Midbrain (tissue), 1 donor: ENCODE measurements around the gene WSCD2.

Source experiments
- DNase-seq: peaks from one replicate; lab custom pipeline; 2025; lab: John Stamatoyannopoulos, UW

Gene WSCD2

GRCh38 chr12:108129017-108129812 lies at the start of gene WSCD2:
WSCD2 (plus strand) TSS chr12:108129288; CDS start chr12:108195833, 66,545 bp downstream.
- DNase-seq = peak; percentile 61

GRCh38 chr12:108079721-108080120 lies 49.4 kb upstream of the WSCD2 start:
- no peak for DNase-seq

DNA sequence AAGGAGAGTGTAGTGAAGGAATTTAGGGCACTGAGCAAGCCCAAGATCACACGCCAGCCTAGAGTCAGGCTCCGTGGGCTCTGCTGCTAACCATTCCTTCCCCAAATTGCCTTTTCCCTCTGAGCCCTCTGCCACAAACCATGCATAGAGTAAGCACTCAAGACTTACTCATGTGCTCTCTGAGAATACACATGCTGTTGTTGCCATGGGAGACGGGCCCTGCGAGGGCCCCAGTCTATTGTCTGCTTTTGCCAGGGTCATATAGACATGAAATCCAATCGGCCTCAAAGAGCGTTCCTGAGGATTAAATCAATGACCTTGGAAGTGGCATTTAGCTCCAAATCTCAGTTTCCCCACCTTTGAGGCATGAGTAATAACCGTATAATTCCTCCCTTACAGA lies 48.7 kb upstream of the WSCD2 start:
- DNase-seq = no peak

- no peak for DNase-seq
Measured at GRCh38 chr12:108082485-108082884, 46.6 kb upstream of the WSCD2 start.

DNA sequence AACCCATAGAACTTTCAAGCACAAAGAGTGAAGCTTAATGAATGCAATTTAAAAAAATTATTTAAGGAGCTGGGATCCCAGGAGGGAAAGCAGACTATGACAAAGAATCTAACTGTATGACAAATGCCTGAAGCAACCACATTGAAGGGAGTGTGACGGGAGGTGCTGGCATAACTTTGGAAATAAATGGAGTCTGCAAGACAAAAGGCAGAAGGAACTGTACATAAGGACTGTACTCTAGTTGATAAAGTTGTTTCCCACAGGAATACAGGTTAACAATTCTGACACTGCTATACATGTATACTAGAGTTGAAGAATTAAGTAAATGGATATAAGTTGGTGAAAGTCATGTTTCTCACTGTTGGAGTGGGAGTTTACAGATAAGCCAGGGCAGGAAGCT lies 41.2 kb upstream of the WSCD2 start:
- no peak for DNase-seq

DNA sequence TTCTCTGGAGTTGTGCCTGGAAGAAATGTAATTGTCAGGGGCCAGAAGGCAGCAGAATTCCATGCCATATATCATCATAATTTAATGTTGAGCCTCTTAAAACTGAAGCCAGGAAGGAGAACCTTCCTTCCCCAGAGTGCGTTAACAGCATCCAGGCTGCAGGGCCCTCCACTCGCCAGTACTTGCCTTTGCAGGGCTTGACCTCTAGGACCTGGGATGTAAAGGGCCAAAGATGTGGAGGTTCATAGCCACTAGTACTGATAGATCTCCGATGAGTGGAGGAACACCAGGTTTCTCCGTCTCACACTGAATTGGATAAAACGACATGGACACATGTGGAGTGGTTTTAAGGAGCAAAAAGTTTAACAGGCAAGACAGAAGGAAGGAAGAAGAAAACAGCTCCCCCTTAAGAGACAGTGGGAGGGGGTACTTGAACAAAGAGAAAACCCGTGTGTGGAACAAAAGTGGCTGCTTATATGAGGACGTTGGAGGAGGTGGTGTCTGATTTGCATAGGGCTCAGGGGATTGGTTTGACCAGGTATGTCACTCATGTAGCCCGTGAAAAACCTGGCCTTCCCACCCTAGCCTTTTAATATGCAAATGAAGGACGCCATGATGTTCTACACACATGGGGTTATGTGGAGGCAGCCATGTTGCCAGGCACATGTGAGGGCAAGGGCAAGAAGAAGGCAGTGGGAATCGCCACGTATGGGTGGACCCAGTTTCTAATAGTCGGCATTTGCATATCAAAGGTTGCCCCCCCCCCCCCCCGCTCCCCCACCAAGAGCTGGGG lies 38.8 kb upstream of the WSCD2 start:
- no peak for DNase-seq

DNA sequence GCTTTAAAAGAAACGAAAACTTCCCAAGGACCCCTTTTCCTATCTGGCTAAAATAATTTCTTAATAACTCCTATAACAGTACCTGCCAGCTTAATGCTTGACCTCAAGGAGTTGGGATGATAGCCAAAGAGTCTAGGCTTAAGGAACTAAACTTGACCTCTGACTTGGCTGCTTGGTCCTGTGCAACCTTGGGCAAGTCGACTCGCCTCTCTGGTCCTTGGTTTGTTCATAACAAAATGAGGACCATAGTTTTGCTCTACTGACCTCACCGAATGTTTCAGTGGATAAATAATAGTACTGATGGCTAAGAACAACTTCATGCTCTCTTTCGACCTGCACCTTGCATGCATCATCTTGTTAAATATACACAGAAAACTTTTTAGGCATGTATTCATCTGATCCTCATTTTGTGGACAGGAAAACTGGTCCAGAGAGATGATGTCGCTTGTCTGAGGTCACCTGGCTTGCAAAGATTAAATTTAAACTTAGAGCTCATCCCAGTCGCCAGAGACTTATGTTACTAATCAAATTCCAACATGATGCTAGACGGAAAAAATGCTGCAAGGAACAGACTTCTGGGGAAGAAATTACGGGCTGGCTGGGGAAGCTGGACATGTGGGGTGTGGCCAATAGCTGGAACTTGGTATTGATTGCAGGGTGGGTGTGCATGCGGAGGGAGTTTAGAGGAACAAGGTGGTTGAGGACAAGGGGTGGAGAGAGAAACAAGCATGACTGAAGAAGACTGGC lies 38.0 kb upstream of the WSCD2 start:
- DNase-seq = no peak

DNA sequence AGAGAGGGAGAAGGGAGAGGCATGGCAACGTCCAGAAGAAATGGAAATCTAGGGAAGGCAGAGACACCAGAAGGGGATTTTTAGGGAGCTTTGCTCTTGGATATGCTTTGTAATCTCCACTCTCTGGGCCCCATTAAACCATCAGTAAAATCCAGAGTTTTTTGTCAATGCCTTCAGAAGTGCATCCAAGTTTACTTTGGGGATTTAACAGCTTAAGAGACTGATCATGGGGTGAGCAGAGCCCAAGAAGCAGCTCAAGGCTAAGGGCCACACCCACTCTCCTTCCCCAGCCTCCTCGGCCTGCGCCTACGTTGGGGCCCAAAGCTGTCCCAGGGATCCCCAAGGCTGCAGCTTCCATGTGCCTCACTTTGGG lies 37.4 kb upstream of the WSCD2 start:
- DNase-seq = no peak

- DNase-seq = no peak
Measured at GRCh38 chr12:108093209-108093608, 35.9 kb upstream of the WSCD2 start.

GRCh38 chr12:108094056-108094649 lies 34.9 kb upstream of the WSCD2 start:
- no peak for DNase-seq

DNA sequence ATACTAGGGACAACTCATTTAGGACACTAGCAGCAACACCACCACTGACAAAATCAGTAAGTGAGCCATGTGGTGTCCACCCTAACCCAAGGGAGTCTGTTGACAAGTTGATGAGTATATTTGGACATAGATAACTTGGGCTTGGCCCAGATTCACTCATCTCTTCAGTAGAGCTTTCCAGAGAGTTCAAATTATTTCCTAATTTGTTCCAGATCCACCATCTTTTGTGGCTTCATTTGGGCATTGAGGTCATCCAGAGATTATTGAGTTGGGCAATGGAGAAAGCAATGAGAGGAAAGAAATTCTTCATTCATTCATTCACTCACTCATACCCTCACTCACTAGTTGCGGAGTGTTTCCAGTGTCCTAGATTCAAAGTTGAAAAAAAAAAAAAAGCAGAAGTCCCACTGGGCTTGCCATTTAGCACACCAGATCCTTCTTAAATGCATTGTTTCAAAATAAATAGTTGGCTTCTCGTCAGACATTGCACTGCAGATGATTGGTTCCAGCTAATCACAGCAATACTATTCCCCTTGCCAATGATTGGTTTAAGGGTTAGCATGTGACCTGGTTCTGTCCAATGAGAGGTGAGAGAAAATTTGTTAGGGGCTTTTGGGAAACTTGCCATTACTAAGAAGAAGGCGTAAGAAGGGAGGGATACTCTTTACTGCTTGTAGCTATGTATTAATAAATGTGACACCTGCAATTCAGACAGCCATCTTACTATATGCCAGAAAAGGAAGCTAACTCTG lies 31.8 kb upstream of the WSCD2 start:
- DNase-seq = no peak

- no peak for DNase-seq
Measured at GRCh38 chr12:108098374-108098773, 30.7 kb upstream of the WSCD2 start.

DNA sequence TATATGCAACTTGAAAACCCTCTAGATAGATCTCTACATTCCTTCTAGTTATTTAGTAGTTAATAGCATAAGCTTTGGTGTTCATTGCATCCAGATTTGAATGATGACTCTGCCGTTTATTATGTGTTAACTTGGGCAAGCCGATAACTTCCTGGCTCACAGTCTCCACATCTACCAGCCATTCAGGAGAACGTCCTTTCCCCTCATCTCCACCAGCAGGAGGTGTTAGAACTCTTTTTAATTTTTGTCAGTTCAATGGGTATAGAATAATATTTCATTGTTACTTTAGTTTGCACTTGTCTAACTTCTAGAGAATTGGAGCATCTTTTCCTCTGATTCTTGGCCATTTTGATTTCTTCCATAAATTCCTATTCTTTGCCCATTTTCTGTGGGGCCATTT lies 30.0 kb upstream of the WSCD2 start:
- DNase-seq = no peak

DNA sequence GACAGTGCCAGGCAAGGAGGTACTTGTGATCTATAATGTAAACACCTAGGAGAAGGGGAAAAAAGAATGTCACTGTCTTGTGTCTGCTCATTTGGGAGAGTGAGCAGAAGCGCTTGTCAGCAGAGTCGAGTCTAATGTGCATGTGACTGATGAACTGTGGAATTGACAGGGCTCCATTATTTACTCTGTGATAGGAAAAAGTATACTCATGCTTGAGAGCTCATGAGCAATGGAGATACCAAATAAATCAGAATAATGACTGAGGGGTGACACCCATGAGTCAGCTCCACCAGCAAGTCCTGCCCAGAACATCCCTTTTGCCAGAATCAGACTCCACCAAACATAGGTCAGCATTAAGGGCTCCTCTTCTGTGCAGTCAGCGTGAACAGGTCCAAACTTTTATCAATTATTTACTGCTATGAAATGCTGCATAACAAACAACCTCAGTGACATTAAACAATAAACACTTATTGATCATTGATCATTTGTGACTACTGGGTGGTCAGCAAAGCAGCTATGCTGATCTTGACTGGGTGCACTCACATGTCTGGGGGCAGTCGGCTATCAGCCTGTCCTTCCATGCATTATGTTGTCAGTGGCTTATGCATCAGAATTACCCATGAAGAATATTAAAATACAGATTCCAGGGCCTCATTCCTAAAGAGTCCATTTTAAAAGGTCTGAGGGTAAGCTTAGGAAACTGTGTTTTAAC lies 29.2 kb upstream of the WSCD2 start:
- no peak for DNase-seq

DNA sequence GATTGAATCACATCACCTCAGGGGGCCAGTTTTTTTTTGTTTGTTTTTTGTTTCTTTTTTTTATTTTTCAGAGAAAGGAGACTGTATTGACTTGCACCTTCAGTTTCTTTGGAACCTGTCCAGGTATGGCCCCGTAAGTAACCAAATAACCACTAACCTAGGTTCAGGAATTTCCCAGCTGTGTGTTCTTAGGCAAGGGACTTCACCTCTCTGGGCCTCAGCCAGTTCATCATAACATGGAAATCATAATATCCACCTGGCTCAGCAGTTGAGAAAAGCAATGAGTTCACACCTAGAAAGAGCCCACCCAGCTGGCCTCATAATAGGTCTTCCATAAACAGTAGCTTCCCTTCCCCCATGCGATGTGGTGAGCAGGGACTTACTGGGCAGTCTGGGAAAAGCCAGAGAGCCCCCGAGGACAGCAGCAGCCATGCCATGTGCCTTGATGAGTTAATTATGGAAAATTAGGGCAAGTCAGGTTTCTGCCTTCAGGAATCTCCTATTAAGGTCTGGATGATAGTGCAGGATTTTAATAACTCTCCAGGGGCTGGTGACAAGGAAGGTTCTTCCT lies 27.4 kb upstream of the WSCD2 start:
- DNase-seq = no peak

DNA sequence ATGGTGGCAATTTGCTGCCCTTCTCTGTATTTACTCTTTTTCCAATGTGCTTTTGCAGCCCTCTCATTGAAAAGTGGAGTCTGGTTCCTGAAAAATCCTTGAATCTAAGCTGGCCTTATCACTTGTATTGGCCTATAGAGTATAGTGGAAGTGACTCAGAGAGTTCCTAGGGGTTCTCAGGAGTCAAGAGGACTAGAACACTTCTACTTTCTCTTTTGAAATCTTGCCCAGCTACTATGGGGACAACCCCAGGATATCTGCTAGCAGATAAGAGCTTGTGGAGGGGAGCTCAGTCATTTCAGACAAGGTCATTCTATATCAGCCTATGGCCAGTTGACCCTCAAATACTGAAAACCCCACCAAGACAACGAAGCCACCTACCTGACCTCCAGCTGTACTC lies 26.7 kb upstream of the WSCD2 start:
- no peak for DNase-seq

DNA sequence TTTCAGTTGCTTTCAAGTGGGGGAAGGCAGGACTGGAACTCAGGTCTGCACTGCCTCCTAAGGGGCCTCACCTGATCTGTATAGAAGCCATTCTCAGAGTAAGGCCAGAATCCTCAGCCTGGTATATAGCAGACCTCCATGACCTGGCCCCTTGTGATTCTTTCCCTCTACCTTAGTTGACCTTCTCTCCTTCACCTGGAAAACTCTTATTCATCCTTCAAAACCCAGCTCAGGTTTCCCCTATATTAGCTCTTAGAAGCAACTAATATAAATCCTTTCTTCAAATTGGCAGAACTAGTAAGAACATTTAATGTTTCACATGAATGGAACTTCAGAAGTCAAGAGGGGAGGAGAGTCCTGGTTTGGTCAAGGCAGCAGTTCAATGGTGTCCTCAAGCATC lies 26.0 kb upstream of the WSCD2 start:
- DNase-seq = no peak

- no peak for DNase-seq
Measured at GRCh38 chr12:108103517-108103916, 25.6 kb upstream of the WSCD2 start.

DNA sequence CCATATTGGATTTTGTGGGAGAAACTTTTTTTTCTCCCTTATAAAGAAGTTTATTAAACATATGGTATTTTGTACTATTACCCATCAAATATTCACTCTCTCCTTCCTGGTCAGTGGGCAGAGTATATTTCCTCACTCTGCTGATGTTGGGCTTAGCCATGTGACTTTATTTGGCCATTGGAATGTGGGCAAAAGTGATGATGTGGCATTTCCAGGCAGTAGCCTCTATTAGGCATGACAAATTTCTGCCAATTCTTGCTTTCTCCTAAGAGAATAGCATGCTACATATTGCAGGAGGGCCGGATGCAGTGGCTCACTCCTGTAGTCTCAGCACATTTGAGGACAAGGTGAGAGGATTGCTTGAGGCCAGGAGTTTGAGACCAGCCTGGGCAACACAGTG lies 24.4 kb upstream of the WSCD2 start:
- DNase-seq = no peak

GRCh38 chr12:108106599-108106998 lies 22.5 kb upstream of the WSCD2 start:
- no peak for DNase-seq

GRCh38 chr12:108107293-108107692 lies 21.8 kb upstream of the WSCD2 start:
- DNase-seq = no peak
